ENCODE measurements around the gene KLB. TPM values are rescaled to one million over a fixed set of nuclear protein-coding genes. Genes with fewer than 3 reads are reported as not detected.
A peak's percentile ranks its signal among the peaks of the same experiment; 100 is the strongest.
"Not testable (repeated sequence)": the region's sequence is repeated elsewhere in the genome, so short reads cannot be mapped to it uniquely, and the experiment has no call there.

Gene KLB
- polyA plus RNA-seq, 3 donors from 2014 or later = 0.07 to 0.11 TPM; not detected in 1

DNA sequence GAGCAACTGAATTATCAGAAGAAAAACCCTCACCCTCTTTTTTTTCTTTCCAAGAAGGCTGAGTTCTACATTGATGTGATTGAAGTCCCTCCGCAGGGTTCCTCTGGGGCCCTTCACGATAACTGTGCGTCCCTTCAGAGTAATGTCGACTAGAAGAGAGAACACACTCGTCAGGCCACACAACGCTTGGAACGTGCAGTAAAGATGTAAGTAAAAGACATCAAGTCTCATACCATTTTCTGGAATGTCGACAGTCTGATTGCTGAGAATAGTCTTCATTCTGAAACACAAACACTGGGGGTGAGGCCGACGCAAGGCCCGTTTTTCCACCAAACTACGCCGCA, 51.4 kb downstream of the KLB start:
- H3K27me3 Mint-ChIP-seq (ENCODE audit: low read depth in 3 of 3) = peaks cover 5 to 11% (median 9%) of the 10 kb centered on the region in 3 donors
- peaks cover 4 to 31% (median 14%) of the 10 kb centered on the region in 3 donors for H3K36me3 Mint-ChIP-seq
- H3K27ac Mint-ChIP-seq = peak overlapping the region; percentile 98 to 100 (median 99)
- not testable (repeated sequence) for DNase-seq, H3K9me3 Mint-ChIP-seq
- peak overlapping the region; percentile 95 to 98 (median 97) for H3K4me3 Mint-ChIP-seq
- peaks cover 36 to 71% of the 10 kb centered on the region in 2 donors for H3K4me1 Mint-ChIP-seq

DNA sequence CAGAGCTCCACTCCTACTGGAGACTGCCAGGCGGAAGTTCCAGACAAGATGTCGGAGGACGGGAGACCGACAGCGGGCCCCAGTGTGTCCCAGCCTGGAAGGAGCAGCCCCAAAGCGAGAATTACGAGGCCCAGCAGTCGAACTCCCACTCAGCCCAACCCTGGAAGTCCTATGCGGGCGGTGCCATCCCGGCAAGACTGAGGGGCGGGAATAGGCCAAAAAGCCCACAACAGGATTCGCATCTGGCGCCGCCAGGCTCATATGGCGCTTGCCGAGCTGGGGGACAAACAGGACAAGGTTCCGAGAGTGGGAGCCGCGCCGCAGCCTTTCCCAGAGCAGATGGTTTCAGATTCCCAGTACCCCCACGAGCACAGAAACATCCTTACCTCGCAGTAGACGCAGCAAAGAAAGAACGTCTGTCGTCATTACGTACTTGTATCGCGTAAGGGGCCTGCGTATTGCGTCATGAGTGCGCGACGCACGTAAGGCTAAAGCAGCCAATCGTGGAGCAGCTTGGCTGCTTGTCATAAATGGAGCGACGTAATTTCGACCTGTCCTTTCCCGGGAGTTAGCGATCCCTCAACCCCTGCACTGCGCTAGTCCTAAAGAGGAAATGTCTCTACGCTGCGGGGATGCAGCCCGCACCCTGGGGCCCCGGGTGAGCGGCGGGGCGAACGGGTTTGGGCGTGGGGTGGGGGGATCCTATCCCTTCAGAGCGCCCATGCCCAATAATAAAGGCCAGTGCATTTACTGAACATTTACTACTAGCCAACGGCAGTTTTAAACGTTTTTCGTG, 52.0 kb downstream of the KLB start, which contains the start of the genes LIAS and RPL9:
LIAS (plus strand) TSS at position 552 of the 796 bp plus-strand sequence; CDS start at position 614, 62 bp downstream.
RPL9 (minus strand) TSS at position 418 of the 796 bp plus-strand sequence. CDS start 483 bp downstream, outside the sequence.
- Mint-ChIP-seq H3K27me3 (ENCODE audit: low read depth in 3 of 3) (peaks cover 5 to 11% (median 9%) of the 10 kb centered on the region in 3 donors), H3K4me1 (peaks cover 36 to 66% of the 10 kb centered on the region in 2 donors), H3K27ac (peak within 1 kb of the TSS; percentile 98 to 100 (median 99)), H3K4me3 (peak within 1 kb of the TSS; percentile 95 to 98 (median 97)), H3K36me3 (peaks cover 4 to 25% (median 11%) of the 10 kb centered on the region in 3 donors), H3K9me3 (no peaks in the 10 kb centered on the region)
- peak; percentile 93 to 94 (median 93) for DNase-seq

DNA sequence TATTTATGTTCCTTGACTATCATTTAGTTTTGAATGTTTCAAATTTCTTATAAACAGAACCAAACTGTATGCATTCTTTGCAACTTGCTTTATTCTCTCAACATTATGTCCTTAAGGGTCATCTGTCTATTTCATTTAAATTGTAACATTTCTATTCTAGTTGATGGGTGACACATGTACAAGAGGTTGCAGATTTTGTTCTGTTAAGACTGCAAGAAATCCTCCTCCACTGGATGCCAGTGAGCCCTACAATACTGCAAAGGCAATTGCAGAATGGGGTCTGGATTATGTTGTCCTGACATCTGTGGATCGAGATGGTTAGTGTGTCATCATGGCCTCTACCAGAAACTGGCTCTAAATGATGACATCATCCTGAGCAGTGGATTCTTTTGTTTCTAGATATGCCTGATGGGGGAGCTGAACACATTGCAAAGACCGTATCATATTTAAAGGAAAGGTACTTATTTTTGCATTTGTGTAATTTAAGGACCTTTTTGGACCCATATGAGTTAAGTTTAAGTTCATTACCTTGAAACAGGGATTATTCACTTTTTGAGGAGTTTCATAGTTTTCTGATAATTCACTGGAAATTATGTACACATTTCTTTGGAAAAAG, 58.3 kb downstream of the KLB start:
- no peaks in the 10 kb centered on the region for H3K9me3 Mint-ChIP-seq
- H3K27ac Mint-ChIP-seq = peak overlapping the region in 1 of 6 donors; percentile 36
- H3K4me1 Mint-ChIP-seq = peaks cover 4 to 12% of the 10 kb centered on the region in 2 donors
- DNase-seq = no peak
- no peaks in the 10 kb centered on the region for H3K27me3 Mint-ChIP-seq (ENCODE audit: low read depth in 3 of 3)
- H3K4me3 Mint-ChIP-seq = no peak overlapping the region
- H3K36me3 Mint-ChIP-seq = peaks cover 3 to 18% (median 9%) of the 10 kb centered on the region in 3 donors

DNA sequence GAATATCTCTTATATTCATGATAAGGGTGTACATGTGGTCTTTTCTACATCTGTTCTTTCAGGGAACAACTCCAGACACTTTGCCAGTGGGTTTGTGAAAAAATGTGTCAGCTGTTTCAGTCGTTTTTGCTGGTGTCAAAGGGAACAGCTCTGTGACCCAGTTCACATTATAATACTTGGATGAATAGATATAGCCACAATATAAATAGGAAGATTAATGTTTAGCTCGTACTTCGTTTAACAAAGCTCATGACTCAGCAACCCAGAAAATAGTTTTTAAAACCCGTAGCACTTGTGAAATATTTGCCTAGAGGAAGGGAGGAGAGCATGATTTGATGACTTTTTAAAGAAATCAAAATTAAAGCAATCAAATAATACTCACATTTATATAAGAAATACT, 60.0 kb downstream of the KLB start:
- H3K27me3 Mint-ChIP-seq (ENCODE audit: low read depth in 3 of 3) = no peaks in the 10 kb centered on the region
- H3K9me3 Mint-ChIP-seq = no peaks in the 10 kb centered on the region
- H3K36me3 Mint-ChIP-seq = peaks cover 6 to 22% (median 9%) of the 10 kb centered on the region in 3 donors
- H3K4me3 Mint-ChIP-seq = no peak overlapping the region
- DNase-seq = no peak
- H3K27ac Mint-ChIP-seq = no peak overlapping the region
- H3K4me1 Mint-ChIP-seq = peaks cover 0 to 1% of the 10 kb centered on the region in 2 donors

DNA sequence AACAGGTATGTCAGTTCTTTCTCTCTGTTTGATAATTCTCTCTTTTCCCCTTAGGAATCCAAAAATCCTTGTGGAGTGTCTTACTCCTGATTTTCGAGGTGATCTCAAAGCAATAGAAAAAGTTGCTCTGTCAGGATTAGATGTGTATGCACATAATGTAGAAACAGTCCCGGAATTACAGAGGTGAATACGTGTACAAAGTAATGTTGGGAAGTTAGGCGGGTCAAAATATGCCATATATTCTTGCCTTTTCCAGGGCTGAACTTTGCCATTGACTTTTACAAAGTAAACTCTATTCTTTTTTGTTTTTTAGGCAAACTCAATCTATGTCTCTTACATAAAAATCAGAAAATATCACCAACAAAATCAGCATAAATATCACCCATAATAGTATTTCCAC, 60.7 kb downstream of the KLB start:
- DNase-seq = no peak
- Mint-ChIP-seq H3K4me1 (peaks cover 0 to 1% of the 10 kb centered on the region in 2 donors), H3K27me3 (ENCODE audit: low read depth in 3 of 3) (no peaks in the 10 kb centered on the region), H3K4me3 (no peak overlapping the region), H3K36me3 (peaks cover 6 to 22% (median 9%) of the 10 kb centered on the region in 3 donors), H3K9me3 (no peaks in the 10 kb centered on the region), H3K27ac (peak overlapping the region in 1 of 6 donors; percentile 17)

DNA sequence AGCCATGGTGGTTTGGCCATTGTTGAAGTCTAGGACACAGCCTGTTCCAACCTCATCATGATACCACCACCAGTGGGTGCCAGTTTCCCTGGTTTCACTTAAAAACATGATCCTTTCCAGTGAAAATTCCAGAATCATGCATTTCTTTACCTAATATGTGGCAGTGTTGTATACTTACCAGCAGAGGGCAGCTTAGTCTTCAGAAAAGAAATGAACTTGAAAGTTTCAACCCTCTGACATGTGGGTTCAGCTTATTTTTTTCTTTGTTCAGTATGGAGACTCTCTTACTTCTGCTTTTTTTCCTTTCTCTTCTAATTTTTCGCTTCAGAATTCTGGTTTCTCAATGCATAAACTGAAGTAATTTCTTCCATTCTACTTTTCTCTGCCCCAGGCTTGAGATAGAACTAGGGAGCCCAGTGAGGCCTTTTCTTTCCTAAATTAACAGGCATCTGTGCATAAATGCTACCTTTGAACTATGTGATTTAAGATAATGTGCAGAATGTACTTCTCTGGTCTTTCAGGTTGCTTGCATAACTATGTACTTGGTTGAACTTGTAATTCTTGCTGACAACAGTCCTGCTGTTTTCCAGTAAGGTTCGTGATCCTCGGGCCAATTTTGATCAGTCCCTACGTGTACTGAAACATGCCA, 62.8 kb downstream of the KLB start:
- Mint-ChIP-seq H3K4me3 (no peak overlapping the region), H3K36me3 (peaks cover 6 to 21% (median 10%) of the 10 kb centered on the region in 3 donors), H3K27ac (peak overlapping the region in 1 of 6 donors; percentile 29), H3K27me3 (ENCODE audit: low read depth in 3 of 3) (no peaks in the 10 kb centered on the region), H3K4me1 (peaks cover 0 to 1% of the 10 kb centered on the region in 2 donors), H3K9me3 (no peaks in the 10 kb centered on the region)
- DNase-seq = peak; percentile 33 to 48 (median 43)

DNA sequence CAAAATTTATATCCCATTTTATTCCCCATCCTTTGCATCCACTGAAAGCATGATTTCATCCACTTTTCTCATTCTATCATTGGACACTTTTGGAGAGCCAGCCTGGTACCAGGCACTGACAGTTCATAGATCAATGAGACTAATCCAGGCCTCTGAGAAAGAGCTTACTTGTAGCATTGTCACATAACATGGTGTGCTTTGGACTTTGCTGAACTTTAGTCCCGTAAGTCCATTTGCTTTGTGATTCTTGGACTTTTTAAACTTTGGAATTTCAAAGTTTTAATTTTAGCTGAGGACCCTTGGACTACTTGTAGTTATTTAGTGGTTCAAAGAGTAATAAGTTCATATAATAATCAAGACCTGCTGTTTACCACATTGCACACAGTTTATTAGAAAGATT, 63.7 kb downstream of the KLB start:
- Mint-ChIP-seq H3K9me3 (no peaks in the 10 kb centered on the region), H3K4me1 (peaks cover 0 to 1% of the 10 kb centered on the region in 2 donors), H3K27ac (no peak overlapping the region), H3K36me3 (peaks cover 5 to 13% (median 6%) of the 10 kb centered on the region in 3 donors), H3K4me3 (no peak overlapping the region), H3K27me3 (ENCODE audit: low read depth in 3 of 3) (no peaks in the 10 kb centered on the region)
- DNase-seq = no peak

DNA sequence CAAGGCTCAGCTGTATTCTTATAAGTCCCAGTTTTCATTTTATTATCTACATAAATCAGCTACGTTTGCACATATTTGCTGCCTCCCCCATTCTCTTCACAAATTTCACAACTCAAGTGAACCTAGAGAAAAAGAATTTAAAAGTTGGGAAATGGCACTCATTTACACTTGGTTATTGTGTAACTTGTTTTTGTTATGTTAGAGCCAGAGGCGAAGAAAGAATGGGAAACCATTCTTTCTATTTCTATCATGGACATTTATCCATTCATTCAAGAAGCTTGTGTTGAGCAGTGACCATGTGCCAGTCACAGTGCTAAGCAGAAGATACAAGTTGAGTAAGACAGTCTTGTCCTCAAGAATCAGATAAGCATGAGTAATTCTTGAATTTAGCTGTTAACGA, 65.7 kb downstream of the KLB start:
- Mint-ChIP-seq H3K4me3 (no peak overlapping the region), H3K27ac (no peak overlapping the region), H3K27me3 (ENCODE audit: low read depth in 3 of 3) (no peaks in the 10 kb centered on the region), H3K36me3 (peaks cover 5 to 16% (median 8%) of the 10 kb centered on the region in 3 donors), H3K4me1 (peaks cover 0 to 1% of the 10 kb centered on the region in 2 donors), H3K9me3 (no peaks in the 10 kb centered on the region)
- no peak for DNase-seq

DNA sequence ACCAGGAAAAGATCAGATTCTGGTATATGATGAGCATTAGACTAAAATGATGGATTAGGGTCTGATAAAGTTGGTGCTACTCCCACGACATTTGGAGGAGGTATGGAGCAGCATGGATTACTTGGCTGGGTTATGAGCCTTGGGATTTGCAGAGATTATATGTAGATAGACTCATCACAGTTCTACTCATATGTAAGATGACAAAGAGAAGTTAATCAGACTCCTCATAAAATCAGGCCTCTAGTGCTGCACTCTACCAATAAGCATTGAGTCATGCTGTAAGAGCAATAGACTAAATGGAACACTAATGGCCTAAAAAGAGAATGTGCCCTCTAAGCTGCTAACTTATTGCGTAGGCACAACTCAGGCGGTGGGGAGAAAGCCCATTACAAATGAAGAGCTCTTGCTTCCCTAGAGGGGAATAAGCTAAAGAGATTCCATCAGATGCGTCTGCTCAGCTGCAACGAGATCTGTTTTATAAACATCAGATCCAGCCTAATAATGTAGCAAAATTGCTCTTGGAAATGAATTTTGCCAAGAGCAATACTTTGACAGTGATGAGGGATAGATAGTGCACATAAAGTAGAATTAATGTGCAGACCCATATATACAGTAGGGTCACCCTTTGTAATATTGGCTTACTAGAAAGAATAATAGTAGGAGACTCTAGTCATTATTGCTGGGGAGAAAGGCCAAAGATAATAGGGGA, 69.6 kb downstream of the KLB start:
- DNase-seq = no peak
- H3K4me3 Mint-ChIP-seq = no peak overlapping the region
- H3K27me3 Mint-ChIP-seq (ENCODE audit: low read depth in 3 of 3) = no peaks in the 10 kb centered on the region
- H3K4me1 Mint-ChIP-seq = no peaks in the 10 kb centered on the region
- peaks cover 4 to 9% (median 5%) of the 10 kb centered on the region in 3 donors for H3K36me3 Mint-ChIP-seq
- no peak overlapping the region for H3K27ac Mint-ChIP-seq
- no peaks in the 10 kb centered on the region for H3K9me3 Mint-ChIP-seq

DNA sequence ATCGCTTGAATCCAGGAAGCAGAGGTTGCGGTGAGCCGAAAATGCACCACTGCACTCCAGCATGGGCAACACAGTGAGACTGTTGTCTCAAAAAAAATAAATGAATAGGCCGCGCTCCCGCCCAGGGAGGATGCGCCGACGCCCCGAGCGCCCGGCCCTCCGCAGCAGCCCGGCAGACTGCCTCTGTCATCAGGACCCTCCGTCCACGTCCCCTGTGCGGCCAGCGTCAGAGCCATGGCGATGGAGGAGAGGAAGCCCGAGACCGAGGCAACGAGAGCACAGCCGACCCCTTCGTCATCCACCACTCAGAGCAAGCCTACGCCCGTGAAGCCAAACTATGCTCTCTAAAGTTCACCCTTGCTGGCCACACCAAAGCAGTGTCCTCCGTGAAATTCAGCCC, 73.5 kb downstream of the KLB start:
- Mint-ChIP-seq H3K36me3 (peaks cover 0 to 7% (median 4%) of the 10 kb centered on the region in 3 donors), H3K4me1 (no peaks in the 10 kb centered on the region), H3K4me3 (no peak overlapping the region), H3K27me3 (ENCODE audit: low read depth in 3 of 3) (peaks cover 0 to 1% (median 0%) of the 10 kb centered on the region in 3 donors), H3K27ac (no peak overlapping the region), H3K9me3 (peaks cover 0 to 5% (median 0%) of the 10 kb centered on the region in 6 donors)
- no peak for DNase-seq

DNA sequence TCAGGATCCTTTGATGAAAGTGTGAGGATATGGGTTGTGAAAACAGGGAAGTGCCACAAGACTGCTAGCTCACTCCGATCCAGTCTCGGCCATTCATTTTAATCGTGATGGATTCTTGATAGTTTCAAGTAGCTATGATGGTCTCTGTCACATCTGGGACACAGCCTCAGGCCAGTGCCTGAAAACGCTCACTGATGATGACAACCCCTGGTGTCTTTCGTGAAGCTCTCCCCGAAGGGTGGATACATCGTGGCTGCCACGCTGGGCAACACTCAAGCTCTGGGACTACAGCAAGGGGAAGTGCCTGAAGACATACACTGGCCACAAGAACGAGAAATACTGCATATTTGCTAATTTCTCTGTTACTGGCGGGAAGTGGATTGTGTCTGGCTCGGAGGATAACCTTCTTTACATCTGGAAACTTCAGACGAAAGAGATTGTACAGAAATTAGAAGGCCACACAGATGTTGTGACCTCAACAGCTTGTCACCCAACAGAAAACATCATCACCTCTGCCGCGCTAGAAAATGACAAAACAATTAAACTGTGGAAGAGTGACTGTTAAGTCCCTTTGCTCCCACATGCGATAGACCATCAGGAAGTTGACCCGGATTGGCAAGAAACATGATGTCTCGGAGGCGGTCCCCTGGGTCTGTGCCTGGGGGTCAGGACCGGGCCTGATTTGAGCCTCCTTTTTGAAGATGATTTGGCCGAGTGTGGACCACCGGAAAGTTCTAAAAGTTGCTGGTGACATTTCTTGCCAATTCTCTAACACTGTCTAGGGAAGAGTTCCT, 74.4 kb downstream of the KLB start:
- DNase-seq = no peak
- H3K4me1 Mint-ChIP-seq = no peaks in the 10 kb centered on the region
- peaks cover 0 to 7% (median 4%) of the 10 kb centered on the region in 3 donors for H3K36me3 Mint-ChIP-seq
- H3K4me3 Mint-ChIP-seq = no peak overlapping the region
- peaks cover 0 to 2% (median 2%) of the 10 kb centered on the region in 3 donors for H3K27me3 Mint-ChIP-seq (ENCODE audit: low read depth in 3 of 3)
- peaks cover 0 to 5% (median 0%) of the 10 kb centered on the region in 6 donors for H3K9me3 Mint-ChIP-seq
- no peak overlapping the region for H3K27ac Mint-ChIP-seq

DNA sequence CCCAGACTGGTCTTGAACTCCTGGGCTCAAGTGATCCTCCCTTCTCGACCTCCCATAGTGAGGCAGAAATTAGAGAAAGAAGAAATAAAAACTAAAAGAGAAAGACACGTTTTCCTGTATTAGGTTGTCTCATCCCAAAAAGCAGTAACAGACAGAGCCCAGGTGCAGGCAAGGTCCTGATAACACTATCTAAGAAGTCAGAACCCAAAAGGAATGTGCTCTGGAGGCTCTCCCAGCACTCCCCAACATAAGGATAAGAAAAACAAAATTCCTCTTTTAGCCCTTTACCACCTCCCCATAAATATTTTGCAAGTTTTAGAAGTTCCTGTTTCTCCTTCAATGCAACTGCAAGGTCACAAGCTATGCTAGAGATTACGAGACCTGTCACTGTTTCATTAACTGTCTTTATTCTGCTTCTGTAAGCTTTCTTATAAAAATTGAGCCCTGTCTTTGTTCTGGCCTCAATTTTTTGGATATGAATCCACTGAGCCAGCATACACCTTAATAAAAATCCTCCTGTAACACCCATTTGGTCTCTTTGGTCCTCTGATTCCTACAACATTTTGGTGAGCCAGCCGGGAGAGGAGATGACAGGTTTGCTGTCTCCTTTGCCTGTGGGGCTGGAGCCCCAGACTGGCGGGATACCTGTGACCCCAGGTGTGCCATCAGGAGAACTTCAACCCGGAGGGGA, 78.0 kb downstream of the KLB start:
- Mint-ChIP-seq H3K9me3 (peaks cover 0 to 5% (median under 1%) of the 10 kb centered on the region in 6 donors), H3K27me3 (ENCODE audit: low read depth in 3 of 3) (peaks cover 0 to 2% (median 2%) of the 10 kb centered on the region in 3 donors), H3K4me3 (no peak overlapping the region), H3K27ac (no peak overlapping the region), H3K4me1 (no peaks in the 10 kb centered on the region), H3K36me3 (no peaks in the 10 kb centered on the region)
- no peak for DNase-seq

Data from immature natural killer cell (primary cell).